ENCODE measurements around the gene ARHGAP19. TPM values are rescaled to one million over a fixed set of nuclear protein-coding genes. Genes with fewer than 3 reads are reported as not detected.
"Not testable (repeated sequence)": the region's sequence is repeated elsewhere in the genome, so short reads cannot be mapped to it uniquely, and the experiment has no call there.

The ARHGAP19 gene
- total and polyA plus RNA-seq, 9 of the 15 experiments (the other 6 are each of a cell fraction or from before 2014, with no cell fraction given): 14.8 to 49.5 (median 26.8) TPM

GRCh38 chr10:97265095-97265494 lies 27.3 kb downstream of the ARHGAP19 start:
- H4K20me1 ChIP-seq (replicated peaks; ENCODE audit: control insufficient read depth, insufficient read depth, low read length); H3K4me1 ChIP-seq (replicated peaks in 1 of 2; ENCODE audit: control insufficient read depth in 2 of 2, insufficient read depth in 2 of 2, low read length in 2 of 2); BruUV-seq (replicated peaks); H3K27me3 ChIP-seq (ENCODE audit: control insufficient read depth in 2 of 2, insufficient read depth in 2 of 2, low read length in 2 of 2); in situ Hi-C loops (cut with MboI); ATAC-seq; H3K27ac ChIP-seq (ENCODE audit: extremely low read depth, low read depth, low read length); H3K9ac ChIP-seq (ENCODE audit: insufficient read depth in 1 of 2, low read depth in 2 of 2, low read length in 2 of 2); H3K4me2 ChIP-seq (ENCODE audit: insufficient read depth, low read length); H3K9me3 ChIP-seq (replicated peaks; ENCODE audit: control insufficient read depth, insufficient read depth, low read depth, low read length); FAIRE-seq; CTCF ChIA-PET (ENCODE audit: low intra/inter-chr PET ratio); intact Hi-C loops (cut with micrococcal nuclease); H3K4me3 ChIP-seq; DNase-seq (ENCODE audit: extremely low read depth in 1 of 4, low spot score in 3 of 4); H3K9me1 ChIP-seq (ENCODE audit: control insufficient read depth, insufficient read depth, low read length); H2AFZ ChIP-seq (ENCODE audit: low read depth, low read length): not testable (repeated sequence)
- 0 out of 2 replicates have a peak, but pooled peaks have one; percentile 42 for TF ChIP-seq ZNF121 (CRISPR knock-in tag; conservative IDR thresholded peaks at IDR 0.05)
- H3K36me3 ChIP-seq (ENCODE audit: control insufficient read depth, insufficient read depth, low read length): peaks cover 16% of the 10 kb centered on the region; the same call in 2 of the 3 replicates
- WGBS (ENCODE audit: insufficient coverage, low coverage, missing lambda C conversion rate): 100% methylated on average over 3 of the region's 3 CpGs
- POLR2A ChIA-PET: interaction anchor here (0.6 kb wide), 1 partner anchor 45 kb away, joined by 3 read pairs; no protein-coding TSS in a partner anchor
- peaks cover 19% of the 10 kb centered on the region for H3K79me2 ChIP-seq (ENCODE audit: control insufficient read depth, insufficient read depth, low read length)

GRCh38 chr10:97263971-97264370 lies 28.5 kb downstream of the ARHGAP19 start:
- Histone ChIP-seq H3K4me2 (ENCODE audit: insufficient read depth, low read length) (no peak overlapping the region), H3K4me3 (no peak overlapping the region), H4K20me1 (replicated peaks; ENCODE audit: control insufficient read depth, insufficient read depth, low read length) (no peaks in the 10 kb centered on the region), H3K9me3 (replicated peaks; ENCODE audit: control insufficient read depth, insufficient read depth, low read depth, low read length) (peaks cover 2% of the 10 kb centered on the region; the same call in 1 of the 2 replicates), H3K79me2 (ENCODE audit: control insufficient read depth, insufficient read depth, low read length) (peaks cover 9% of the 10 kb centered on the region), H3K27ac (ENCODE audit: extremely low read depth, low read depth, low read length) (no peak overlapping the region), H3K36me3 (ENCODE audit: control insufficient read depth, insufficient read depth, low read length) (peaks cover 22% of the 10 kb centered on the region; the same call in 2 of the 3 replicates), H3K27me3 (ENCODE audit: control insufficient read depth in 2 of 2, insufficient read depth in 2 of 2, low read length in 2 of 2) (no peaks in the 10 kb centered on the region), H3K9me1 (ENCODE audit: control insufficient read depth, insufficient read depth, low read length) (no peaks in the 10 kb centered on the region), H3K4me1 (replicated peaks in 1 of 2; ENCODE audit: control insufficient read depth in 2 of 2, insufficient read depth in 2 of 2, low read length in 2 of 2) (no peaks in the 10 kb centered on the region), H2AFZ (ENCODE audit: low read depth, low read length) (no peak overlapping the region), H3K9ac (ENCODE audit: insufficient read depth in 1 of 2, low read depth in 2 of 2, low read length in 2 of 2) (no peak overlapping the region)
- ChIA-PET POLR2A (no interaction called here), CTCF (ENCODE audit: low intra/inter-chr PET ratio) (no interaction called here)
- no peak for FAIRE-seq
- intact Hi-C loops (cut with micrococcal nuclease): no loop called here
- no TSS peak for BruUV-seq (replicated peaks)
- ATAC-seq: no peak
- 60% methylated on average over 5 of the region's 5 CpGs for WGBS (ENCODE audit: insufficient coverage, low coverage, missing lambda C conversion rate)
- DNase-seq (ENCODE audit: extremely low read depth in 1 of 4, low spot score in 3 of 4): no peak
- in situ Hi-C loops (cut with MboI): no loop called here
- no peak for TF ChIP-seq PML (IDR thresholded peaks at IDR 0.05; ENCODE audit: low read length)
- no peak for TF ChIP-seq ZNF584 (CRISPR knock-in tag; IDR thresholded peaks at IDR 0.05; ENCODE audit: low read depth)
- no peak for TF ChIP-seq GABPB1 (CRISPR knock-in tag; IDR thresholded peaks at IDR 0.05)
- TF ChIP-seq ATF6 (CRISPR knock-in tag; IDR thresholded peaks at IDR 0.05): no peak
- no peak for TF ChIP-seq IRF1 (CRISPR knock-in tag; IDR thresholded peaks at IDR 0.05; ENCODE audit: borderline replicate concordance)
- no peak for TF ChIP-seq NONO (IDR thresholded peaks at IDR 0.05; ENCODE audit: low read depth in 2 of 2, low read length in 1 of 2)
- TF ChIP-seq SETDB1 (IDR thresholded peaks at IDR 0.05; ENCODE audit: low read length): no peak
- no peak for TF ChIP-seq ETV6 (IDR thresholded peaks at IDR 0.05; ENCODE audit: borderline replicate concordance in 1 of 2, low read depth in 2 of 2, low read length in 1 of 2)
- TF ChIP-seq ETV6 (CRISPR knock-in tag; IDR thresholded peaks at IDR 0.05; ENCODE audit: borderline replicate concordance): no peak
- no peak for TF ChIP-seq MEF2A (IDR thresholded peaks at IDR 0.05; ENCODE audit: control insufficient read depth, low read depth, low read length)
- no peak for TF ChIP-seq SP1 (CRISPR knock-in tag; IDR thresholded peaks at IDR 0.05)
- no peak for TF ChIP-seq POLR2A (conservative IDR thresholded peaks at IDR 0.05)
- TF ChIP-seq ZNF583 (CRISPR knock-in tag; IDR thresholded peaks at IDR 0.05): no peak
- no peak for TF ChIP-seq FUS (optimal IDR thresholded peaks at IDR 0.05; ENCODE audit: low read depth, low read length)

Measured in K562 (cell line).